Motor neuron (in vitro differentiated cells): ENCODE data around the gene RHOB. TPM values are rescaled to one million over a fixed set of nuclear protein-coding genes. Genes with fewer than 3 reads are reported as not detected.
"Not testable (repeated sequence)": the region's sequence is repeated elsewhere in the genome, so short reads cannot be mapped to it uniquely, and the experiment has no call there.

Experiments used
- ATAC-seq, 8 experiments: fragments of 200-7000 bp; cut with Tn5 transposase; replicated peaks in 6 of 8; 2 replicates each; pipeline ENCODE4 v1.8.0; 2021; ENCODE audit warnings: mild to moderate bottlenecking in 8 of 8, moderate library complexity in 8 of 8
- H3K27ac ChIP-seq, 2 donors: fragments of 250-450 bp; sonication (Bioruptor Pico); 2 replicates each; pipeline ENCODE4 v1.9.0; 2021; ENCODE audit warnings: antibody characterized with exemption in 2 of 2, mild to moderate bottlenecking in 2 of 2, moderate library complexity in 1 of 2
- H3K4me1 ChIP-seq, 2 donors: fragments of 250-450 bp; sonication (Bioruptor Pico); replicated peaks in 1 of 2; 2 replicates each; pipeline ENCODE4 v1.6.1; 2021; ENCODE audit warnings: antibody characterized with exemption in 2 of 2, mild to moderate bottlenecking in 2 of 2, moderate library complexity in 1 of 2
- H3K4me3 ChIP-seq, 5 donors: fragments of 250-450 bp; sonication (Bioruptor Pico); 2 replicates each; pipeline ENCODE4 v1.9.0; 2021; ENCODE audit warnings: antibody characterized with exemption in 5 of 5, mild to moderate bottlenecking in 5 of 5, moderate library complexity in 4 of 5
- WGBS, 10 experiments: fragments of 450-650 bp; shearing (Covaris generic); methylation state at CpG; one replicate each; pipeline ENCODE4 v1.0.0; 2022; 5-methylcytosine and 5-hydroxymethylcytosine counted together
- in situ Hi-C, 9 experiments: fragments of 400-800 bp; cut with MboI; loops; one replicate each; pipeline ENCODE4 v1.15.0; 2021; ENCODE audit warnings: low sequenced_read_pairs in 9 of 9, low pct_unique_long_range_greater_than_20kb in 2 of 9; ENCODE audit not compliant: unreplicated experiment in 9 of 9
- total RNA-seq, 8 experiments: library from RNA; unstranded; fragments of 300-600 nt; gene quantifications; 2 replicates each; pipeline versions ENCODE4 v1.2.3 to v1.2.4, GENCODE V29; 2022

Gene RHOB
- total RNA-seq, 8 experiments from 2014 or later = 12.1 to 280 (median 56.3) TPM

DNA sequence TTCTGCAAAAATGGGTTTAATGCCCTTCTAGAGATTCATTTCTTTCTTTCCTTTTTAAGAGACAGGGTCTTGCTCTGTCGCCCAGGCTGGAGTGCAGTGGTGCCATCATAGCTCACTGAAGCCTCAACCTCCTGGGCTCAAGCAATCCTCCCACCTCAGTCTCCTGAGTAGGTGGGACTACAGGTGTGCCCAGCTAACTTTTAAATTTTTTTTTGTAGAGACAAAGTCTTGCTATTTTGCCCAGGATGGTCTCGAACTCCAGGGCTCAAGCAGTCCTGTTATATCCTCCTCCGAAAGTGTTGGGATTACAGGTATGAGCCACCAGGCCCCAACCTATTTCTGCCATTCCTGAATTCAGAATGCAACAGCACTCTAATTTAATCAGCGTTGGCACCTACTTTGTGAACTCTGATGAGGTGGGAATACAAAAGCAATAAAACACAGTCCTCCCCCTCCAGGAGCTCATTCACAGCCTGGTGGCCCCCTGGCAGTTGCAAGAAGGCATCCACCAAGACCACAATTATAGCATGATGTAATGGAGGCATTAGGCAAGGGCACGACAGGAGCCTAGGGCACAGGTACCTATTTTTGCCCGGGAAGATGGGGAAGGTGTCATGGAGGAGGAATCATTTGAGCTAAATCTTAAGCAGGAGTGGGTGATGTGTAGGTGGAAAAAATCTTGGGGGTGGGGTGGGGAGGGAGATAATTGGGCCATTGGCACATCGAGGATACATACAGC, 5.1 kb downstream of the RHOB start:
- H3K4me1 ChIP-seq = peaks cover 18 to 22% of the 10 kb centered on the region in 2 donors
- no peak overlapping the region for H3K27ac ChIP-seq
- WGBS, 10 experiments = 71 to 100% (median 100%) methylated on average over 1 to 4 of the region's 7 CpGs; no CpG with 5 or more reads in 4 of the 10 experiments
- in situ Hi-C loops = loop anchor here in 1 of 9 experiments (10.0 kb wide), 1 partner anchor 183 kb away; no protein-coding TSS in a partner anchor
- H3K4me3 ChIP-seq = no peak overlapping the region
- ATAC-seq = no peak

- Histone ChIP-seq H3K27ac (no peak overlapping the region), H3K4me1 (peaks cover 18 to 22% of the 10 kb centered on the region in 2 donors), H3K4me3 (no peak overlapping the region)
- in situ Hi-C loops = loop anchor here in 1 of 9 experiments (10.0 kb wide), 1 partner anchor 182 kb away; no protein-coding TSS in a partner anchor
- WGBS, 10 experiments = 55 to 100% (median 78%) methylated on average over 1 to 3 of the region's 4 CpGs; no CpG with 5 or more reads in 4 of the 10 experiments
- no peak for ATAC-seq
Measured at GRCh38 chr2:20452551-20452950, 5.7 kb downstream of the RHOB start.

DNA sequence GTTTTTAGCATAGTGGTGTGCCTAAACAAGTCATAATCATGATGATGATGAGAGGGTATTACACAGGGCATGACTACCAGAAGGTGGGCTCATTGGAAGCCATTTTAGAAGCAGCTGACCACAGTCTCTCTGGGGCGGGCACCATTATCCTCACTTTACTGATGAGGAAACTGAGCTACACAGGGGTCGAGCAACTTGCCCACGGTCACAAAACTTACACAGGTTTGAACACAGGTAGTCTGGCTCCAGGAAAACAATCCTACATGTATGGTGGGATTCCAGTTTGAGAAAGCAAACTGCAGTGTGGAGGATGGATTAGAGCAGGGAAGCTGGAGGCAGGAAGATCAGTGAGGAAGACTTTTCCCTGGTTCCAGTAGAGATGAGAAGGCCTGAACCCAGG, 6.2 kb downstream of the RHOB start:
- H3K4me1 ChIP-seq = peaks cover 18 to 22% of the 10 kb centered on the region in 2 donors
- no peak overlapping the region for H3K4me3 ChIP-seq
- in situ Hi-C loops = loop anchor here in 1 of 9 experiments (10.0 kb wide), 1 partner anchor 182 kb away; no protein-coding TSS in a partner anchor
- ATAC-seq = no peak
- H3K27ac ChIP-seq = no peak overlapping the region
- 79 to 100% (median 89%) methylated on average over 2 to 3 of the region's 3 CpGs; no CpG with 5 or more reads in 6 of the 10 experiments for WGBS, 10 experiments

GRCh38 chr2:20454036-20454981, 7.4 kb downstream of the RHOB start:
- in situ Hi-C loops = loop anchor here in 1 of 9 experiments (10.0 kb wide), 1 partner anchor 180 kb away; no protein-coding TSS in a partner anchor

GRCh38 chr2:20455076-20455587, 8.3 kb downstream of the RHOB start:
- in situ Hi-C loops = loop anchor here in 1 of 9 experiments (10.0 kb wide), 1 partner anchor 180 kb away; no protein-coding TSS in a partner anchor
- no peak overlapping the region for H3K4me3 ChIP-seq
- ATAC-seq = no peak
- H3K4me1 ChIP-seq = peaks cover 9% of the 10 kb centered on the region in 2 donors
- H3K27ac ChIP-seq = no peak overlapping the region
- WGBS, 10 experiments = 79 to 100% (median 100%) methylated on average over 1 to 3 of the region's 3 CpGs; no CpG with 5 or more reads in 4 of the 10 experiments

More at GRCh38 chr2:20454036-20454981, 7.4 kb downstream of the RHOB start:
- H3K27ac ChIP-seq = no peak overlapping the region
- H3K4me3 ChIP-seq = no peak overlapping the region
- peaks cover 17% of the 10 kb centered on the region in 2 donors for H3K4me1 ChIP-seq
- 20 to 100% (median 76%) methylated on average over 1 to 3 of the region's 7 CpGs; no CpG with 5 or more reads in 2 of the 10 experiments for WGBS, 10 experiments
- ATAC-seq = no peak

- in situ Hi-C loops = loop anchor here in 1 of 9 experiments (10.0 kb wide), 1 partner anchor 179 kb away; no protein-coding TSS in a partner anchor
- Histone ChIP-seq H3K27ac (no peak overlapping the region), H3K4me3 (no peak overlapping the region), H3K4me1 (no peaks in the 10 kb centered on the region)
- ATAC-seq = no peak
Measured at GRCh38 chr2:20456116-20456571, 9.3 kb downstream of the RHOB start.

DNA sequence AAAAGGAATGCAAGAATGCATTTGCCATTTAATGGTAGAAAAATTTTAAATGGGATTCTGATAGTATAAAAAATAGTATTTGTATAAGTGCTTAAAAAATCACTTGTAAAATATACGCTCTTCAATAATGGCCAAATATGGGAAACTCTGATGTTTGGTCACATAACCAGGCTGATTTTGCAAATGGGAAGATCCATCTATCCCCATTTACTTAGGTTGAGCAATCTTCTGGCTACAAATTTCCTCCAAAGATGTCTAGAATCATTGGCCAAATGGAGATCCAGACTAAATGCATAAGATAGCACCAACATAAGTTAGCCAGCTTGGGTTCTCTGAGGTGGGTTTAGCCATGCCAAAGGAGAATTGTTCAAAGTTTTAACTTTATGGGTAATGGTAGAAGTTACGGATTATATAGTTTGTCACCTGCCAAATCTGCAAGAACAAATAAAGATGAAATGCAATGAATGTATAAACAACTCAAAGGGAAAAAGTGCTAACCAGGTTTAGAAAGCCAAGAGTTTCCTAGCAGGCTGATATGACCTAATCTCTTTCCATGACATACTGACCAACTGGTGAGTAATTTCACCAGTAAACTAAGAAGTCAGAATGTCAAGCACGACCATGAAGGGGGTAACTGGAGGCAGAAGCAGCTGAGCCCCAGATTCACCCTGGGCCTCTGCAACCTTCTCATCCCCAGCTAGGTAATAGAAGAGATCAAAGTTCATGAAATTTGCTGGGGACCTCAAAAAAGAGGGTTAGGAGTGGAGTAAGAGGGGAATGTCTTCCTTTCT, 10.0 kb downstream of the RHOB start:
- no peak for ATAC-seq
- 50 to 100% (median 85%) methylated on average over 1 to 3 of the region's 3 CpGs for WGBS, 10 experiments
- no peaks in the 10 kb centered on the region for H3K4me1 ChIP-seq
- no peak overlapping the region for H3K4me3 ChIP-seq
- H3K27ac ChIP-seq = no peak overlapping the region
- in situ Hi-C loops = loop anchor here in 1 of 9 experiments (10.0 kb wide), 1 partner anchor 178 kb away; no protein-coding TSS in a partner anchor

GRCh38 chr2:20457661-20458630, 11.1 kb downstream of the RHOB start:
- in situ Hi-C loops = loop anchor here in 1 of 9 experiments (10.0 kb wide), 1 partner anchor 177 kb away; no protein-coding TSS in a partner anchor
- Histone ChIP-seq H3K4me1 (no peaks in the 10 kb centered on the region), H3K27ac (no peak overlapping the region), H3K4me3 (no peak overlapping the region)
- WGBS, 10 experiments = 68 to 100% (median 85%) methylated on average over 1 to 10 of the region's 10 CpGs; no CpG with 5 or more reads in 1 of the 10 experiments
- no peak for ATAC-seq

DNA sequence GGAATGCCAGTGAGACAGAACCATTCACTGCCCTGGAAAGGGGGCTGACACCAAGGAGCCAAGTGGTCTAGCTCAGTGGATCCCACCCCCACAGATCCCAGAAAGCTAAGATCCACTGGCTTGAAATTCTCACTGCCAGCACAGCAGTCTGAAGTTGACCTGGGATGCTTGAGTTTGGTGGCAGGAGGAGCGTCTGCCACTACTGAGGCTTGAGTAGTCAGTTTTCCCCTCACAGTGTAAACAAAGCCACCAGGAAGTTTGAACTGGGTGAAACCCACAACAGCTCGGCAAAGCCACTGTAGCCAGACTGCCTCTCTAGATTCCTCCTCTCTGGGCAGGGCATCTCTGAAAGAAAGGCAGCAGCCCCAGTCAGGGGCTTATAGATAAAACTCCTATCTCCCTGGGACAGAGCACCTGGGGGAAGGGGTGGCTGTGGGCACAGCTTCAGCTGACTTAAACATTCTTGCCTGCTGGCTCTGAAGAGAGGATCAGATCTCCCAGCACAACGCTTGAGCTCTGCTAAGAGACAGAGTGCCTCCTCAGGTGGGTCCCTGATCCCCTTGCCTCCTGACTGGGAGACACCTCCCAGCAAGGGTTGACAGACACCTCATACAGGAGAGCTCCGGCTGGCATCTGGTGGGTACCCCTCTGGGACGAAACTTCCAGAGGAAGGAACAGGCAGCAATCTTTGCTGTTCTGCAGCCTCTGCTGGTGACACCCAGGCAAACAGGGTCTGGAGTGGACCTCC, 12.0 kb downstream of the RHOB start:
- H3K4me3 ChIP-seq, ATAC-seq, H3K4me1 ChIP-seq, H3K27ac ChIP-seq: not testable (repeated sequence)
- WGBS, 10 experiments = 80 to 90% methylated on average over 1 to 2 of the region's 5 CpGs; no CpG with 5 or more reads in 8 of the 10 experiments
- in situ Hi-C loops = loop anchor here in 1 of 9 experiments (10.0 kb wide), 1 partner anchor 176 kb away; no protein-coding TSS in a partner anchor

DNA sequence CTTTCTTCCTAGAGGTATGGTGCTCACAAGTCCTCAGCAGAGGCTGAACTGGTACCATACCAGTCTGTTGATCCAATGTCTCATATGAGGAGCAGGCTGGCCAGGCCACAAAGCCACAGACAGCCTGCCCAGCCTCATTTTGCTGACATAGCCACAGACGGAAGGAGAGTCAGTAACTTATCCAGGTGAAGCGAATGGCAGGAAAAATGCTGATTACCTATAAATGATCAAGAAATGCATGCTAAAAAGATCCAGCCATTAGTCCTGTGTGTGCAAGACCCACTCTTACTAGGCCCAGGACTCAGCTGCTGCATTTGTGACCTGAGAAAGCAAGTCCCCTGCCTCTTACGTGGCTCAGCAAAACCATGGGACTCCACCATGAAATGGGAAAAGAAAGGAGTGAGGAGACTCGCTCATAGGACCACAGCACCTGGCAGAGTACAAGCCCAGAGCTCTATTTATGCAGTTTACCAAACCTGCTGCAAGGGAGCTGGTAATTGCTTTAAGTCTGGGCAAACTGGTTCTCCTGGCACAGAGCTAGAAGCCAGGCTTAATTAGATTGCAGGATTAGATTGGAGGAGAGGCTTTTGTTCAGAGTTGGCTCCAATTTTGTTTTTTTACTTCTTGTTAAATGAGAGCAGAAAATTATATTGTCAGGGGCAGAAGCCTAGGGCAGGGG, 19.0 kb downstream of the RHOB start:
- ATAC-seq = no peak

More for the DNA sequence above, 19.0 kb downstream of the RHOB start:
- in situ Hi-C loops = no loop called here
- Histone ChIP-seq H3K4me3 (no peak overlapping the region), H3K27ac (no peak overlapping the region), H3K4me1 (no peaks in the 10 kb centered on the region)
- 20 to 100% (median 83%) methylated on average over 1 to 4 of the region's 4 CpGs; no CpG with 5 or more reads in 2 of the 10 experiments for WGBS, 10 experiments
